SJCRH30 (cell line): Measurements from ENCODE around the gene WNT5A. TPM values are rescaled to one million over a fixed set of nuclear protein-coding genes. Genes with fewer than 3 reads are reported as not detected.

Source experiments
- DNase-seq, 2 experiments: peaks; one replicate each; pipeline ENCODE4 v3.0.0-alpha.2; 2015 to 2020
- H3K27ac ChIP-seq: fragments of 250-450 bp; sonication (Bioruptor Pico); 2 replicates; pipeline ENCODE4 v1.5.1; 2020; ENCODE audit warnings: mild to moderate bottlenecking, moderate library complexity
- H3K27me3 ChIP-seq: fragments of 250-450 bp; sonication (Bioruptor Pico); 2 replicates; pipeline ENCODE4 v1.5.1; 2020; ENCODE audit warnings: mild to moderate bottlenecking, moderate library complexity
- H3K36me3 ChIP-seq: fragments of 250-450 bp; sonication (Bioruptor Pico); 2 replicates; pipeline ENCODE4 v1.5.1; 2020; ENCODE audit warnings: mild to moderate bottlenecking, moderate library complexity
- H3K4me1 ChIP-seq: fragments of 250-450 bp; sonication (Bioruptor Pico); 2 replicates; pipeline ENCODE4 v1.5.1; 2020; ENCODE audit warnings: mild to moderate bottlenecking, moderate library complexity
- H3K4me3 ChIP-seq: fragments of 250-450 bp; sonication (Bioruptor Pico); 2 replicates; pipeline ENCODE4 v1.5.1; 2020; ENCODE audit warnings: mild to moderate bottlenecking, moderate library complexity
- H3K9me3 ChIP-seq: fragments of 250-450 bp; sonication (Bioruptor Pico); replicated peaks from 2 replicates; pipeline ENCODE4 v1.5.1; 2020; ENCODE audit warnings: mild to moderate bottlenecking, moderate library complexity
- total RNA-seq: library from RNA; depleted of rRNA; stranded (reverse); fragments of >200 nt; shearing (Covaris generic); gene quantifications from 2 replicates; pipeline ENCODE4 v1.2.3, GENCODE V29; 2014

Gene WNT5A
- total RNA-seq, 1 experiment from 2014 or later = 34.6 TPM

- Histone ChIP-seq H3K27ac (no peak overlapping the region), H3K27me3 (no peaks in the 10 kb centered on the region), H3K4me1 (peaks cover 22% of the 10 kb centered on the region), H3K36me3 (no peaks in the 10 kb centered on the region), H3K9me3 (no peaks in the 10 kb centered on the region), H3K4me3 (no peak overlapping the region)
- peak in 1 of 2 experiments; percentile 28 for DNase-seq
Measured at GRCh38 chr3:55491296-55491816, 4.2 kb upstream of the WNT5A start.

GRCh38 chr3:55490276-55490913 is 3.3 kb upstream of the WNT5A start:
- H3K27ac ChIP-seq = peak overlapping the region; percentile 78
- H3K4me1 ChIP-seq = peaks cover 22% of the 10 kb centered on the region
- DNase-seq = peak; percentile 83 to 92
- H3K4me3 ChIP-seq = peak overlapping the region; percentile 89
- H3K27me3 ChIP-seq = no peaks in the 10 kb centered on the region
- no peaks in the 10 kb centered on the region for H3K9me3 ChIP-seq
- H3K36me3 ChIP-seq = no peaks in the 10 kb centered on the region

GRCh38 chr3:55489798-55490132 is 2.7 kb upstream of the WNT5A start:
- DNase-seq = peak; percentile 73 to 78
- Histone ChIP-seq H3K4me1 (peaks cover 20% of the 10 kb centered on the region), H3K27me3 (no peaks in the 10 kb centered on the region), H3K27ac (peak overlapping the region; percentile 78), H3K4me3 (peak overlapping the region; percentile 89), H3K36me3 (no peaks in the 10 kb centered on the region), H3K9me3 (no peaks in the 10 kb centered on the region)

GRCh38 chr3:55488398-55489055 is 1.4 kb upstream of the WNT5A start:
- Histone ChIP-seq H3K4me1 (peaks cover 20% of the 10 kb centered on the region), H3K36me3 (peaks cover 9% of the 10 kb centered on the region; the same call in 1 of the 2 replicates), H3K9me3 (no peaks in the 10 kb centered on the region), H3K4me3 (peak overlapping the region; percentile 89), H3K27ac (peak overlapping the region; percentile 78), H3K27me3 (no peaks in the 10 kb centered on the region)
- DNase-seq = peak; percentile 86 to 88

GRCh38 chr3:55487381-55488241 is 505 bp upstream of the WNT5A start:
- peak overlapping the region; percentile 78 for H3K27ac ChIP-seq
- peaks cover 20% of the 10 kb centered on the region for H3K4me1 ChIP-seq
- peaks cover 18% of the 10 kb centered on the region for H3K36me3 ChIP-seq
- no peaks in the 10 kb centered on the region for H3K27me3 ChIP-seq
- DNase-seq = peak; percentile 76 to 77
- H3K4me3 ChIP-seq = peak overlapping the region; percentile 89
- H3K9me3 ChIP-seq = no peaks in the 10 kb centered on the region

DNA sequence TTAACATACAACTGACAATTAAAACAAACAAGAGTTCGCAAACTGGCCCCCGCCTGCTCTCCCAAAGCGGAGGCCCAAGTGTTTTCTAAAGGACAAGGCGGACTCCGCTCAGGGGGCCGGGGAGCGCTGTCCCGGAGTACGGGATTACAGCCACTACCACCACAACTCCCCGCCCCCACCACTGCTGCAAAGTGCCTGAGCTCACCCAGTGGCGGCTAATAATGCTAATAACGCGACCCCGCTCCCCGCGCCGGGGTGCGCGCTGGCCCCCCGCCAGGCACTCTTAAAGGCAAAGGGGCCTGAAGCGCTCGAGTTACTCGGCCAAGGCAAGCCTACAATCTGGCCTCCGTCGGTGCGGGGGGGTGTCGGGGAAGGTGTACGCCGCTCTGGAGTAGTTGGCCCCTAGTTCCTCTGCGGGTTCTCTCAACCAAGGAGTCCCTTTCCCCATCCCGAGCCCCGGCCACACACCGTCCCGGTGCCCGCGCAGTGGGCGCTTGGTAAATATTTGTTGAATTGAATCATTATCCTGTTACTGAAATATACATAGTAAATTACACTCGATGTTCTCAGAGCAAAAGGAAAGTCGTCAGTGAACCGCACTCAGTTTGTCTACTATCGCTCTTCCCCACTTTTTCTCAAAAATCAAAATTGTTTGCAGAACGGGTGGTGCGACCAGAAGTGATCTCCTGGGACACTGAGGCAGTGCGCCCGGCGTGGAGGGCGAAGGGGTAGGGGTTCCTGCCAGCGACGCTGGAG is 827 bp downstream of the WNT5A start:
- Histone ChIP-seq H3K4me3 (peak overlapping the region; percentile 89), H3K27me3 (no peaks in the 10 kb centered on the region), H3K36me3 (peaks cover 18% of the 10 kb centered on the region), H3K4me1 (peaks cover 16% of the 10 kb centered on the region), H3K9me3 (no peaks in the 10 kb centered on the region), H3K27ac (peak overlapping the region; percentile 78)
- peak; percentile 90 for DNase-seq

- H3K27ac ChIP-seq = peak overlapping the region; percentile 78
- H3K27me3 ChIP-seq = no peaks in the 10 kb centered on the region
- DNase-seq = peak; percentile 84 to 91
- peak overlapping the region; percentile 89 for H3K4me3 ChIP-seq
- H3K9me3 ChIP-seq = no peaks in the 10 kb centered on the region
- H3K36me3 ChIP-seq = peaks cover 24% of the 10 kb centered on the region
- H3K4me1 ChIP-seq = peaks cover 4% of the 10 kb centered on the region; the same call in 1 of the 2 replicates
Measured at GRCh38 chr3:55484801-55485791, 2.0 kb downstream of the WNT5A start.

DNA sequence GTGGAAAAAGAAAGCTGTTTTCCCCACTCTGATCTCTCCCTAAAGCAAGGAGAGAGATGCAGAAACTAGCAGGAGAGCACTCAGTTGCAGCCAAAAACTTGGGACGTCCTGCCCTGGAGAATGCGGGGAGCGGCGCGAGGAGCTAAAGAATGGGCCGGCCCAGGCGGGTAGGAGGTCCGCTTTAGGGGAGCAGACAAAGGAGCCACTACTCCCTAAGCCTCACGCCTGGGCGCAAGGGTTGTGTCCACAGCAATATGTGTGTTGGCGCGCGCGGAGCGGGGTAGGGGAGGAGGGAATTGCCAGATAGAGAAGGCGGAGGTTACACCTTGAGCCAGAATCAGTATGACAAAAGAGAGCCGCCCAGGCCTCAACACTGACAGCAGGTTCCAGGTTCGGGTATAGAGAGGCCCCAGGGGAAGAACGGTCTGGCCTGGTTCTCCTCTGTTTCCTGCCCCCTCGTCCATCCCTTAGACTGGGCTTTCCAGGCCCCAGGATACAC is 2.9 kb downstream of the WNT5A start:
- H3K36me3 ChIP-seq = peaks cover 30% of the 10 kb centered on the region
- no peaks in the 10 kb centered on the region for H3K27me3 ChIP-seq
- H3K4me3 ChIP-seq = peak overlapping the region; percentile 89
- H3K9me3 ChIP-seq = no peaks in the 10 kb centered on the region
- no peak for DNase-seq
- no peaks in the 10 kb centered on the region for H3K4me1 ChIP-seq
- no peak overlapping the region for H3K27ac ChIP-seq

DNA sequence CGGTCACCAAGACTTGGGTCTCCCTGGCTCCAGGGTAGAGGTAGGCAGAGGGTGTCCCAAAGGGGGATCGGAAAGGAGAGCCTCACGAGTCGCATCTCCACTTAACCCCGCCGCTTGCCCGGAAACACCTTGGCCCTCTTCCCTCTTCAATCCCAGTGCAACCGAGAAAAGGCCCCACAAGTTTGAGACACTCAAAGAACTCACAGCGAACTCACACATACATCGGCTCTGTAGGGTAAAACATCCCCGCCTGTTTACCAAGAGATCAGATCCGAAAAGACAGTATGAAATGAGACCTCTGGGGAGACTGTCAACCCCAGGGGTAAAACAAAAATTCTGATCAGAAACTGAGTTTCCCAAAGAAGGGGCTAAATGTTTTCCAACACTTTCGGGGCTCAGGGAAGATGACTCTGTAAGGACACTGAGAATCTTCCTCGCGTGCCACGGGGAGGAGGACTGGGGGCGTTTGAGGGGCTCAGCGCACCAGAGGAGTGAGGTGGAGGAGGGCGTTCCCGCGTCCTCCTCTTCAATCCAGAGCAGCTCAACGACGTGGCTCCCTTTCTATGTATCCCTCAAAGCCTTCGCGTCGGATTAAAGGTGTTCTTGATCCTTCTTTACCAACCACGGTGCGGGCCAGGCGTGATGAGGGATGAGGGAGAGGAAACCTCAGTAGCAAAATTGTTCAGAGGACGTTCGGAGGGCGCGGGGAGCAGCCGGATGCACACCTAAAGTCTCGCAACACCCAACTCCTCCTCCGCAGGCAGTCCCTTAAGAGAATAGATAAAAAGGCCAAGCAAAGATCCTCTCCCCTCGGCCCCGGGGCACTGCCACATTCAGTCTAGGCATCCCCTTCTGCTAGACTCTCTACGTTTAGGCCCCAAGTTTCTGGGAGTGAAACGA is 3.7 kb downstream of the WNT5A start:
- Histone ChIP-seq H3K27ac (no peak overlapping the region), H3K4me1 (no peaks in the 10 kb centered on the region), H3K9me3 (no peaks in the 10 kb centered on the region), H3K4me3 (no peak overlapping the region), H3K36me3 (peaks cover 37% of the 10 kb centered on the region), H3K27me3 (no peaks in the 10 kb centered on the region)
- no peak for DNase-seq

DNA sequence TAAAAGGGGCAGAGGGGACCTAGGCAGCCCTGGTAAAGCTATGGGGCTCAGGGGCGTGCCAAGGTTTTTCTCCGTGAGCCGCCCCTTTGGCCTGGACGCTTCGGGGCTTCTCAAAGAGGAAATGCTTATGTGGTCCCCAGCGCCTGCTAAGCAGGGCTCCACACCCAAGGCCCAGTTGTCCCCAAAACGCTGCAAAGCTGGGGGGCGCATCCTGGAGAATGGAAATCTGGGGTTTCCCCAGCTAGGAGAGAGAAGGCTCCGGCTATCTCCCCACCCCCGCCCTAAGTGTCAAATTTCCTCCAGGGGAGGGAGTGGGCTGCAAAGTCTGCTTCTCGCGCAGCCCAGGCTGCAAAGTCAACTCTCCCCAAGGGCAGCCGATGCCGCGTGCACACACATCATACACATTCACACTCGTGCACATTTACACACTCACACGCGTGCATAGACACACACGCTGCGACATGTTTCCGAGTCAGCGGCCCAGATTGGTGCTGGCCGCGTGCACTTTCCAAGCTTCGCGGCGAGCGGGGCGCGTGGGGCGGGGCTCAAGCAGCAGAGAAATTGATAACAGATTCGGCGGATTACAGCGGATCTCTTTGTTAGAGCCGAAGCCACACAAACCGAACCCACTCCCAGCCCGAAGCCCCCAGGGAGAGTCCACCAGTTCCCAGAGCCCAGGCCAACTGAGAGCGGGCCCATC is 4.5 kb downstream of the WNT5A start:
- H3K4me3 ChIP-seq = no peak overlapping the region
- H3K36me3 ChIP-seq = peaks cover 43% of the 10 kb centered on the region
- no peak overlapping the region for H3K27ac ChIP-seq
- no peak for DNase-seq
- H3K27me3 ChIP-seq = no peaks in the 10 kb centered on the region
- H3K4me1 ChIP-seq = no peaks in the 10 kb centered on the region
- H3K9me3 ChIP-seq = no peaks in the 10 kb centered on the region

- H3K9me3 ChIP-seq = no peaks in the 10 kb centered on the region
- H3K27me3 ChIP-seq = no peaks in the 10 kb centered on the region
- H3K27ac ChIP-seq = no peak overlapping the region
- no peak overlapping the region for H3K4me3 ChIP-seq
- no peak for DNase-seq
- H3K36me3 ChIP-seq = peaks cover 51% of the 10 kb centered on the region
- no peaks in the 10 kb centered on the region for H3K4me1 ChIP-seq
Measured at GRCh38 chr3:55481744-55482495, 5.2 kb downstream of the WNT5A start.
